Measurements from ENCODE around the gene TBC1D14.

Gene TBC1D14

GRCh38 chr4:6953751-6954380 is 44.2 kb downstream of the TBC1D14 start:
- no peak for DNase-seq (ENCODE audit: low read depth)

GRCh38 chr4:6955261-6955911 is 45.8 kb downstream of the TBC1D14 start:
- DNase-seq (ENCODE audit: low read depth) = no peak

GRCh38 chr4:6956087-6956433 is 46.4 kb downstream of the TBC1D14 start:
- no peak for DNase-seq (ENCODE audit: low read depth)

- no peak for DNase-seq (ENCODE audit: low read depth)
These were observed 47.0 kb downstream of the TBC1D14 start for GRCh38 chr4:6956434-6957147.

- no peak for DNase-seq (ENCODE audit: low read depth)
These were observed 47.5 kb downstream of the TBC1D14 start for GRCh38 chr4:6957148-6957520.

GRCh38 chr4:6957994-6958393 is 48.4 kb downstream of the TBC1D14 start:
- DNase-seq (ENCODE audit: low read depth) = no peak

- no peak for DNase-seq (ENCODE audit: low read depth)
These were observed 49.6 kb downstream of the TBC1D14 start for GRCh38 chr4:6959261-6959660.

GRCh38 chr4:6960154-6960553 is 50.5 kb downstream of the TBC1D14 start:
- no peak for DNase-seq (ENCODE audit: low read depth)

- DNase-seq (ENCODE audit: low read depth) = no peak
These were observed 51.2 kb downstream of the TBC1D14 start for GRCh38 chr4:6960628-6961412.

GRCh38 chr4:6961496-6962210 is 52.0 kb downstream of the TBC1D14 start:
- no peak for DNase-seq (ENCODE audit: low read depth)

- no peak for DNase-seq (ENCODE audit: low read depth)
These were observed 52.8 kb downstream of the TBC1D14 start for GRCh38 chr4:6962211-6963041.

- no peak for DNase-seq (ENCODE audit: low read depth)
These were observed 53.5 kb downstream of the TBC1D14 start for GRCh38 chr4:6963139-6963611.

GRCh38 chr4:6964858-6965257 is 55.2 kb downstream of the TBC1D14 start:
- no peak for DNase-seq (ENCODE audit: low read depth)

GRCh38 chr4:6965329-6965728 is 55.7 kb downstream of the TBC1D14 start:
- no peak for DNase-seq (ENCODE audit: low read depth)

GRCh38 chr4:6967846-6968340 is 58.3 kb downstream of the TBC1D14 start:
- no peak for DNase-seq (ENCODE audit: low read depth)

- no peak for DNase-seq (ENCODE audit: low read depth)
These were observed 58.9 kb downstream of the TBC1D14 start for GRCh38 chr4:6968496-6968895.

- DNase-seq (ENCODE audit: low read depth) = no peak
These were observed 60.5 kb downstream of the TBC1D14 start for GRCh38 chr4:6969826-6970800.

GRCh38 chr4:6971536-6972374 is 62.1 kb downstream of the TBC1D14 start:
- no peak for DNase-seq (ENCODE audit: low read depth)

- no peak for DNase-seq (ENCODE audit: low read depth)
These were observed 62.7 kb downstream of the TBC1D14 start for GRCh38 chr4:6972375-6972650.

Data from T-helper 22 cell (primary cell).